HCT116 (cell line): Measurements from ENCODE around the gene SNRPB. TPM values are rescaled to one million over a fixed set of nuclear protein-coding genes. Genes with fewer than 3 reads are reported as not detected.

Experiments
- ATAC-seq: fragments of 200-7000 bp; cut with Tn5 transposase; 2 replicates; pipeline ENCODE4 v1.9.1; 2020; ENCODE audit warnings: mild to moderate bottlenecking, moderate library complexity
- BruUV-seq: library from RNA; stranded (reverse); fragments of 400-500 nt; replicated peaks from 2 replicates; lab custom pipeline; 2021; lab: Mats Ljungman, UMichigan
- CTCF ChIA-PET: fragments of 300-600 bp; sonication (Branson Sonifier 250); formaldehyde crosslinking; loops from one replicate; lab custom pipeline; 2021; ENCODE audit warnings: antibody characterized with exemption; lab: Charles Lee
- POLR2A ChIA-PET: fragments of 300-600, 350-600 bp; sonication (Branson Sonifier 250); formaldehyde crosslinking; loops from one replicate; lab custom pipeline; 2021; ENCODE audit warnings: antibody characterized with exemption; lab: Charles Lee
- RAD21 ChIA-PET, 2 experiments: fragments of 300-600 bp; sonication (Branson Sonifier 250); formaldehyde crosslinking; loops; one replicate each; lab custom pipeline; 2023; ENCODE audit warnings: low total read pairs in 2 of 2; ENCODE audit not compliant: uncharacterized antibody in 2 of 2, unreplicated experiment in 2 of 2, low non-redundant PET in 1 of 2; lab: Charles Lee
- DNase-seq: peaks from one replicate; pipeline ENCODE4 v3.0.0-alpha.2; 2010; ENCODE audit warnings: low read depth, low spot score
- H2AFZ ChIP-seq: fragments of 200-600 bp; shearing (Covaris generic), sonication (generic); 2 replicates; pipeline ENCODE4 v1.6.1; 2017; ENCODE audit warnings: low read depth, mixed run types, mixed read lengths, antibody characterized with exemption, low read length; ENCODE audit not compliant: poor library complexity, severe bottlenecking
- H3K27ac ChIP-seq: 2 replicates; pipeline ENCODE4 v1.5.1; 2012; ENCODE audit warnings: low read depth, low read length
- H3K27me3 ChIP-seq: fragments of 200-600 bp; sonication (generic); 2 replicates; pipeline ENCODE4 v1.6.1; 2016; ENCODE audit warnings: mixed run types, low read length, mixed read lengths; ENCODE audit not compliant: insufficient read depth
- H3K36me3 ChIP-seq, 2 experiments: fragments of 200-500 bp in 1 of 2; fragments of 200-600 bp in 1 of 2; sonication (Bioruptor generic) in 1 of 2; sonication (generic) in 1 of 2; 2 replicates each; pipeline versions ENCODE4 v1.5.1 to v1.6.1; 2014 to 2016; ENCODE audit warnings: low read length in 2 of 2, inconsistent platforms in 1 of 2, mixed read lengths in 1 of 2, mixed run types in 1 of 2; ENCODE audit not compliant: insufficient read depth in 2 of 2, control insufficient read depth in 1 of 2
- H3K4me1 ChIP-seq, 2 experiments: fragments of 200-600 bp in 1 of 2; sonication (generic) in 1 of 2; 2 replicates each; pipeline versions ENCODE4 v1.5.1 to v1.6.1; 2012 to 2017; ENCODE audit warnings: low read length in 2 of 2, inconsistent platforms in 1 of 2, mild to moderate bottlenecking in 1 of 2, mixed read lengths in 1 of 2, mixed run types in 1 of 2, moderate library complexity in 1 of 2; ENCODE audit not compliant: insufficient read depth in 2 of 2, control insufficient read depth in 1 of 2
- H3K4me2 ChIP-seq: fragments of 200-600 bp; sonication (generic); 2 replicates; pipeline ENCODE4 v1.6.1; 2017; ENCODE audit warnings: mixed run types, low read length, mixed read lengths
- H3K4me3 ChIP-seq, 2 experiments: fragments of 200-600 bp in 1 of 2; sonication (generic) in 1 of 2; replicated peaks in 1 of 2; 2 replicates each; pipeline ENCODE4 v1.5.1; 2011 to 2016; ENCODE audit warnings: low read length in 2 of 2, control low read depth in 1 of 2, low read depth in 1 of 2, mild to moderate bottlenecking in 1 of 2, mixed read lengths in 1 of 2, mixed run types in 1 of 2
- H3K79me2 ChIP-seq: fragments of 200-600 bp; sonication (generic); 2 replicates; pipeline ENCODE4 v1.6.1; 2017; ENCODE audit warnings: mild to moderate bottlenecking, mixed run types, low read length, moderate library complexity, mixed read lengths; ENCODE audit not compliant: insufficient read depth
- H3K9ac ChIP-seq: fragments of 200-600 bp; sonication (generic); 2 replicates; pipeline ENCODE4 v1.6.1; 2016; ENCODE audit warnings: low read length, mixed read lengths
- H3K9me2 ChIP-seq: fragments of 200-600 bp; sonication (generic), shearing (Covaris generic); 2 replicates; pipeline ENCODE4 v1.6.1; 2017; ENCODE audit warnings: mixed run types, mild to moderate bottlenecking, moderate library complexity; ENCODE audit not compliant: insufficient read depth
- H3K9me3 ChIP-seq, 2 experiments: fragments of 200-500 bp in 1 of 2; fragments of 200-600 bp in 1 of 2; sonication (Bioruptor generic) in 1 of 2; sonication (generic) in 1 of 2; 2 replicates each; pipeline ENCODE4 v1.6.1; 2014 to 2017; ENCODE audit warnings: low read length in 2 of 2, mixed read lengths in 2 of 2, inconsistent platforms in 1 of 2, low read depth in 1 of 2, mild to moderate bottlenecking in 1 of 2, mixed run types in 1 of 2, moderate library complexity in 1 of 2; ENCODE audit not compliant: control insufficient read depth in 1 of 2, insufficient read depth in 1 of 2
- H4K20me1 ChIP-seq: fragments of 200-600 bp; sonication (generic), shearing (Covaris generic); 2 replicates; pipeline ENCODE4 v1.6.1; 2017; ENCODE audit warnings: mixed run types, mild to moderate bottlenecking, moderate library complexity; ENCODE audit not compliant: insufficient read depth
- CBX3 ChIP-seq: IDR thresholded peaks from 2 replicates; pipeline ENCODE4 v1.6.1; 2012; ENCODE audit warnings: low read depth
- EGR1 ChIP-seq: IDR thresholded peaks from 2 replicates; pipeline ENCODE4 v1.6.1; 2012; ENCODE audit warnings: low read depth
- ELF1 ChIP-seq: IDR thresholded peaks from 2 replicates; pipeline ENCODE4 v1.6.1; 2012; ENCODE audit warnings: low read depth, borderline replicate concordance
- EZH2 ChIP-seq: fragments of 200-600 bp; sonication (generic); IDR thresholded peaks from 2 replicates; pipeline ENCODE4 v1.6.1; 2017; ENCODE audit warnings: antibody characterized with exemption, mixed run types
- JUND ChIP-seq: IDR thresholded peaks from 2 replicates; pipeline ENCODE4 v1.6.1; 2012
- POLR2AphosphoS5 ChIP-seq: IDR thresholded peaks from 2 replicates; pipeline ENCODE4 v1.6.1; 2011; ENCODE audit warnings: mild to moderate bottlenecking, low read depth, low read length, moderate library complexity
- RAD21 ChIP-seq: IDR thresholded peaks from 2 replicates; pipeline ENCODE4 v1.6.1; 2012; ENCODE audit warnings: low read depth, mild to moderate bottlenecking
- REST ChIP-seq: IDR thresholded peaks from 2 replicates; pipeline ENCODE4 v1.6.1; 2012; ENCODE audit warnings: low read depth
- YY1 ChIP-seq: IDR thresholded peaks from 2 replicates; pipeline ENCODE4 v1.6.1; 2011; ENCODE audit warnings: low read length, low read depth, moderate library complexity, mild to moderate bottlenecking; ENCODE audit not compliant: insufficient replicate concordance; ENCODE audit errors: extremely low read depth
- intact Hi-C: fragments of 100-400 bp; cut with micrococcal nuclease; formaldehyde crosslinking; loops from 2 replicates; pipeline ENCODE4 v1.10.0; 2022
- total RNA-seq: library from RNA; stranded (reverse); gene quantifications from one replicate; pipeline ENCODE4 v1.2.1, GENCODE V29; 2021; ENCODE audit not compliant: unreplicated experiment

The SNRPB gene
- total RNA-seq, 1 experiment from 2014 or later: 469 TPM

GRCh38 chr20:2473516-2473915, 2.9 kb upstream of the SNRPB start:
- Histone ChIP-seq H3K9ac (no peak overlapping the region), H3K9me3 (no peaks in the 10 kb centered on the region), H3K4me1 (peaks cover 7 to 18% of the 10 kb centered on the region in 2 experiments; a peak in 3 of 4 replicates), H3K4me3 (no peak overlapping the region), H3K27me3 (no peaks in the 10 kb centered on the region), H3K4me2 (no peak overlapping the region), H4K20me1 (peaks cover 6% of the 10 kb centered on the region; the same call in 1 of the 2 replicates), H3K36me3 (peaks cover 2 to 10% of the 10 kb centered on the region in 2 experiments; a peak in 3 of 4 replicates), H3K79me2 (peaks cover 21% of the 10 kb centered on the region), H2AFZ (no peak overlapping the region), H3K27ac (no peak overlapping the region), H3K9me2 (no peaks in the 10 kb centered on the region)
- no peak for TF ChIP-seq YY1
- no peak for TF ChIP-seq ELF1
- TF ChIP-seq POLR2AphosphoS5: no peak
- no peak for TF ChIP-seq REST
- TF ChIP-seq EGR1: no peak
- no peak for TF ChIP-seq EZH2
- no peak for TF ChIP-seq RAD21
- TF ChIP-seq JUND: no peak
- no peak for TF ChIP-seq CBX3
- no TSS peak for BruUV-seq
- intact Hi-C loops: no loop called here
- ATAC-seq (no peak), DNase-seq (no peak)
- RAD21 ChIA-PET: no interaction called here
- POLR2A ChIA-PET: no interaction called here
- CTCF ChIA-PET: no interaction called here
